Activated CD4-positive, CD25-positive, alpha-beta regulatory T cell (primary cell): ENCODE results near the gene GPD1.
"Not testable (repeated sequence)": the region's sequence is repeated elsewhere in the genome, so short reads cannot be mapped to it uniquely, and the experiment has no call there.

Experiments
- DNase-seq, 4 experiments: peaks; one replicate each; lab custom pipeline; 2025; lab: John Stamatoyannopoulos, UW

The GPD1 gene

DNA sequence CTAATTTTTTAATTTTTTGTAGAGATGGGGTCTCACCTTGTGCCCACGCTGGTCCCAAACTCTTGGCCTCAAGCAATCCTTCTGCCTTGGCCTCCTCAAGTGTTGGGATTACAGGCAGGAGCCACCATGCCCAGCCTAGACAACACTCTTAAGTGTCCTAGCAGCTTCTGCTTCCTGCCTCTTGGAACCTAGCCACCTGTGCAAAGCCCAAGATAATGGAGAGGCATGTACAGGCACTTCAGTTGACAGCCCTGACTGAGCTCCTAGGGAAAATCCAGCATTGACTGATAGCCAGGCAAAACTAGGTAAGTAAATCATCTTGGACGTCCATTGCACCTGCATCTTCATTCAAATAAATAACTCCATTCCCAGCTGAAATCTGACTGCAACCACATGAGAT is 23.7 kb downstream of the GPD1 start:
- no peak for DNase-seq

DNA sequence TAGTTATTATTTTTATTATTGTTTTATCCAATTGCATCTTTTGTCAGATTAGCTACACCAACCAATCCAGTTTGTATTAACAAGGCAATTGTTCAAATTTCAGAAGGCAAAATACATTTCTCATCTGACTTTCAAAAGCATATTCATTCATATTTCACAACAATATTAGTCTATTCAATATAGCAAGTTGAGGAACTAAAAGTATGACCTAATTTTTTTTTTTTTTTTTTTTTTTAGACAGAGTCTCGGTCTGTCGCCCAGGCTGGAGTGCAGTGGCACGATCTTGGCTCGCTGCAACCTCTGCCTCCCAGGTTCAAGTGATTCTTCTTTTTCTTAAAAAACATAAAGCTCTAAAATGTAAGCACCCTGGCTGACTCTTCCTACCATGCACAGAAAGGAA is 25.5 kb downstream of the GPD1 start:
- DNase-seq, result no peak

DNA sequence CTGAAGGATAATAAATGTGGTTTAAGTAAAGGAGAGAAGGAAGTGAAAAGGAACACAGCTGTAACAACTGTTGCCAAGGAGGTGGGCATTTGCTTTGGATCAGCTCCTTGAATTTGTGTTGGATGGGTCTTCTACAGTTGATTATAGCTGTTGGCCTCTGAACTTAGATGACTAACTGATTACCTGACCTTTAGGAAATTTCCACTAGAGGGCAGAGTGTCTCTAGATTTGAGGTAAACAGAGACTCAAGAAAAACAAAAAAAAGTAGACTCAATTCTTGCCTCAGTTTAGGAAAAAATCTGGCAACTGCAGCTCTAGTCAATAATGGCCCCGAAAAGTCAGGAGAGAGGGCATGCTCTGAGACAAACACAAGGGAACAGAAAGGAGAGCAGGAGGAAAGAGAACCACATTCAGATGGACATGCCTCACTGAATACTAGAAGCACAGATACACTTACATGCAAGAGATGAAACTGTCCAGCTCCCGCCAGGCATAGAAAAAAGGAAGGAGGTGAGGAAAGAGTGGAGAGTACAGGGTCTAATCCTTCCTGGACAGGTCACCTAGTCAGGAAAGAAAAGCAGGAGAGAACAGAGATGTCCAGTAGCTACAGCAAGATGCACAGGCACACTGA is 28.8 kb downstream of the GPD1 start:
- no peak for DNase-seq

DNA sequence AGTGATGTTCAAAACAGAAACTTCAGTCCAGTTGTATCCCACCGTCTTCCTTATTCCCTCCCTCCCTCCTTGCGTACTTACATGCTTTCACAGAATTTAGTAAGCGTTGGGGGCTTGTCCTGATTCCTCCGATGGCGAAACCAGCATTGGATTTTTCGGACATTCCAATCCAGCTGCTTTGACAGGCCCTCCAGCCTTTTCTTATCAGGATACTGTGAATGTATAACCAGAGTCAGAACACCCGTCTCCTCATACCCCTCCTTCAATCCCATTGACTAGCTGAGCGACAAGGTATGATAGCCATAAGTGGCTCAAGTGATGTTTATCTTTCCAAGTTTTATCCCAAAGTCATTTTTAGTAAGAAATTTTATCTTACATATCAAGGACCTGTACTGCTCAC is 39.2 kb downstream of the GPD1 start:
- DNase-seq, result no peak

DNA sequence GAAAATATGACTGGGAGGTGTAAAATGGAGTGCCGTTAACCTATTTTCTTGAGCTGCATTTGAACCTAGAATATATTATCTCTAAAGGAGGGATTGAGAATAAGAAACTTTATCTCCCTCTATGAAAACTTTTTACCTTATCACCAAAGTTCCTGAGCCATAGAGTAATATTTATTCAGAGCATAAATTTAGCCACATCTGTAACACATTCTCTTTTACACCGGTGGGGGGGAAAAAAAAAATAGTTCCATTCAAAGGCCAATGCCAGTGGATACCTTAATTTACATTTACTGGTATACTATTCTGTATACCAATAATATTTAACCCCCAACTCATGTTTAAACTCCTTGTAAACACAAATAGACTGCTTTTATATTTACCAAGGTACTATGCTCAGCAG is 41.6 kb downstream of the GPD1 start:
- DNase-seq, result no peak

DNA sequence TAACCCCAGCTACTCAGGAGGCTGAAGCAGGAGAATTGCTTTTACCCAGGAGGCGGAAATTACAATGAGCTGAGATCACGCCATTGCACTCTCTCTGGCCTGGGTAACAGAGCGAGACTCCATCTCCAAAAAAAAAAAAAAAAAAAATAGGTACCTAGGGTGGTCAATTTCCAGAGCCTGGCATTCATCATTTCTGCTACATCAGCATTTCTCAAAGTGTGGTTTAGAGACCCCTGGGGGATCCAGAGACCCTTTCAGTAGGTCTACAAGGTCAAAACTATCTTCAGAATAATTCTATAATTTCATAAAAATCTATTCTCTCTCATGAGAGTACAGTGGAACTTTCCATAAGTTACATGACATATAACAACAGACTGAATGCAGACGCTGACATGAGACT is 43.5 kb downstream of the GPD1 start:
- no peak for DNase-seq

DNA sequence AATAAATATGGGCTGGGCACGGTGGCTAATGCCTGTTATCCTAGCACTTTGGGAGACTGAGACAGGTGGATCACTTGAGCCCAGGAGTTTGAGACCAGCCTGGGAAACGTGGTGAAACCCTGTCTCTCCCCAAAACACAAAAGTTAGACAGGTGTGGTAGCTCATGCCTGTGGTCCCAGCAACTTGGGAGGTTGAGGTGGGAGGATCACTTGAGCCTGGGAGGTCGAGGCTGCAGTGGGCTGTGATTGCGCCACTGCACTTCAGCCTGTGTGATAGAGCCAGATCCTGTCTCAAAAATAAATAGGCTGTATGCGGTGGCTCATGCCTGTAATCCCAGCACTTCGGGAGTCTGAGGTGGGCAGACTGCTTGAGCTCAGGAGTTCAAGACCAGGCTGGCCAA is 44.2 kb downstream of the GPD1 start:
- not testable (repeated sequence) for DNase-seq

DNA sequence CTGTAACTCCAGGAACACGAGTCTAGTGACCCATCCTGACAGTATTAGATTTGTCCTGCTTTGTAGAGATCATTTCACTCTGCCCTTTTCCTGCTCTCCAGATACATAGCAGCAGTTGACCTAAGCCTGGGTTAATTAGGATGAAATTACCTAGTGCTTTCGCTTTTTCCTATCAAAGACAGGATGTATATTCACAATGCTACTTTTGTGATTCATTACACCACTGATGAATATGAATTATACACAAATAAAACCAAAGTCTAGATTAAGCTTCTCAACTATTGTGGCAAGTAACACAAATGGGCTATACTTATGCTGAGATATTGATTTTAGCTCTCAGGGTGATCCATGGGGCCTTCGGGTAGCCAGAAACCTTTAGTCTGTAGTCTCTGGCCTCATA is 45.5 kb downstream of the GPD1 start:
- no peak for DNase-seq

DNA sequence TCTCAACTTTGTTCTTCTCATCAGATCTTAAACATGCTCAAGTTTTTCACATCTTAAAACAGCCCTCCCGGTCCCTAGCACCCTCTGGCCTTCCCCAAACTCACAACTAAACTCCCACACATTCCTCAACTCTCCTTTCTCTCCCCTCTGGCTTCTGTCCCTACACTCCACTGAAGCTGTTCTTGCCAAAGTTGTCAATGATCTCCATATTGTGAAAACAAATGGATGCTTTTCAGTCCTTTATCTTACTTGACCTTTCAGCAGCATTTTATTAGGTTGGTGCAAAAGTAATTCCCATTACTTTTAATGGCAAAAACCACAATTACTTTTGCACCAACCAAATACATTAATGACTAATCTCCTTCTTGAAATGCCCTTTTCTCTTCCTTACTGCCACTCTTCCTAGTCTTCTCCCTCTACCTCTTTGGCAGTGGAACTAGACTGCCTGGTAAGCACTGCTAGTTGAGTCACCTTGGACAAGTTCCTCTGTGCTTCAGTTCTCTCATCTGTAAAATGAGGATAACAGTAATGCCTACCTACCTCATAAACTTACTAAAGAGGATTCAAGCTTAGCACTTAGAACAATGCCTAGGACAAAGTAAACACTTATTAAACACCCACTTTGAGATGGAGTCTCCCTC is 47.4 kb downstream of the GPD1 start:
- no peak for DNase-seq

DNA sequence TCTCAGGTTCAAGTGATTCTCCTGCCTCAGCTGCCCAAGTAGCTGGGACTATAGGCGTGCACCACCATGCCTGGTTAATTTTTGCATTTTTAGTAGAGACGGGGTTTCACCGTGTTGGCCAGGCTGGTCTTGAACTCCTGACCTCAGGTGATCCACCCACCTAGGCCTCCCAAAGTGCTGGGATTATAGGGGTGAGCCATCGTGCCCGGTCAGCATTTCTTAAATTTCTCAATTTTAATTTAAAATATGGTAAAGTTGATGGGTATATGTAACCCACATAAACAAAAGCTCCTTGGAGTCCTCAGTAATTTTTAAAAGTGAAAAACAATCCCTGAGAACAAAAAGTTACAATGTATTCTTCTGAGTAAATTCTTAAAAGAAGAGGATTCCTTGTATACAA is 51.1 kb downstream of the GPD1 start:
- not testable (repeated sequence) for DNase-seq

DNA sequence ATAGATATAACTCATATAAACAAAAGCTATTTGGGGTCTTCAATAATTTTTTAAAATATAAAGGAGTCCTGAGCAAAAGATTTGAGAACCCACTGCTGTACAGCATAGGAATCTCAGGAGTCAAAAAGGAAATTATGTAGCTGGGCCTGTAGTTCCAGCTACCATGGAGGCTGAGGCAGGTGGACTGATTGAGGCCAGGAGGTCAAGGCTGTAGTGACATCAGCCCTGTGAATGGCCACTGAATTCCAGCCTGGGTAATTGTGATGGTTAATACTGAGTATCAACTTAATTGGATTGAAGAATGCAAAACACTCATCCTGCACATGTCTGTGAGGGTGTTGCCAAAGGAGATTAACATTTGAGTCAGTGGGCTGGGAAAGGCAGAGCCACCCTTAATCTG is 52.8 kb downstream of the GPD1 start:
- DNase-seq, result no peak

DNA sequence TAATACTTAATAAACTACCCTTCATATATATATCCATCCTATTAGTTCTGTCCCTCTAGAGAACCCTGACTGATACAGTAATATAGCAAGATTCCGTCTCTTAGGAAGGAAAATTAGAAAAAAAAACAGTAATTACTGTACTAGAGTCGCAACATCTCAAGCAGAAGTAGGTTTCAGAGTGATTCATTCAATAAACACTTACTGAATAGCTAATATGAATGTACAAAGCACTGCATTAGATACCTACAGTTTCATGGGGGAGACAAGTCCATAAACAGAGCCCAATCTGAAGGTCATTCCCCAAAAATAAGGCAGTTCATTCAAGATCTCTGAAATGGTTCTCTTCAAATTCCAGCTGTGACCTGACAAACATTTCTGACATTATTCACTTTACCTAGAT is 53.5 kb downstream of the GPD1 start:
- DNase-seq, result no peak

DNA sequence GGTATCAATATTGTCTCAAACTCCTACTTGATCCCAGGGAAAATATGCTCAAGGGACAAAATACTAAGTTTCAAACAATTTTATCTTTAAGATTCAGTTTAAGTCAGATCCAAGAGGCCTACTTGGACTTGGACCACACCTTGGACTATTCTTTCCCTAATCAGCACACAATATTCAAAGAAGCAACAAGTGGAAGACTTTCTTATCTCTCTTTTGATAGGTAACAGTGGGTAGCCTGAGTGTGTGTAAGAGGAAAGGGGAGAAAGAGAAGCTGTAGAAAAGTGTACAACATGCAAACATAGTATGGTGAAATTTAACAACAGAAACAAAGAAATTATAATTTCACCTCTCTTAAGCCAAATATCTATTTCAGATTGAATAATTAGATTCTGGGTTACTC is 56.8 kb downstream of the GPD1 start:
- no peak for DNase-seq
